ENCODE data around the gene SENP8.

Gene SENP8

GRCh38 chr15:72074335-72075060, 43.7 kb upstream of the SENP8 start:
- Histone ChIP-seq H3K36me3 (ENCODE audit: control insufficient read depth in 1 of 2, insufficient read depth in 2 of 2, low read depth in 1 of 2, low read length in 2 of 2) (no peaks in the 10 kb centered on the region), H3K4ac (ENCODE audit: low read depth in 1 of 2, low read length in 2 of 2) (no peak overlapping the region), H3K9ac (ENCODE audit: low read length) (no peak overlapping the region), H2BK120ac (ENCODE audit: low read depth, low read length) (no peak overlapping the region), H2BK5ac (ENCODE audit: low read depth, low read length, poor library complexity, severe bottlenecking) (no peak overlapping the region), H3K23ac (ENCODE audit: low read length in 2 of 2) (no peak overlapping the region), H3K9me3 (ENCODE audit: control insufficient read depth, low read length) (no peaks in the 10 kb centered on the region), H3K4me3 (ENCODE audit: insufficient read depth in 1 of 2, low read depth in 1 of 2, low read length in 2 of 2) (no peak overlapping the region), H2AK5ac (ENCODE audit: low read length, severe bottlenecking) (no peak overlapping the region), H3K4me2 (ENCODE audit: low read length, poor library complexity, severe bottlenecking) (no peak overlapping the region), H3K14ac (ENCODE audit: low read length in 2 of 2) (no peak overlapping the region), H2AFZ (ENCODE audit: low read depth, low read length) (no peak overlapping the region), H3K27me3 (ENCODE audit: control insufficient read depth in 1 of 2, insufficient read depth in 1 of 2, low read length in 2 of 2) (no peaks in the 10 kb centered on the region), H3K18ac (ENCODE audit: low read depth in 1 of 2, low read length in 2 of 2) (no peak overlapping the region), H4K8ac (ENCODE audit: low read length) (no peak overlapping the region), H2BK15ac (ENCODE audit: low read depth, poor library complexity, severe bottlenecking) (no peak overlapping the region), H4K91ac (ENCODE audit: low read length) (no peak overlapping the region), H3K79me1 (replicated peaks; ENCODE audit: low read length, poor library complexity, severe bottlenecking) (peaks cover 10% of the 10 kb centered on the region), H2BK12ac (ENCODE audit: low read length in 2 of 2) (no peak overlapping the region), H3K4me1 (ENCODE audit: control insufficient read depth, insufficient read depth, low read depth, low read length) (no peaks in the 10 kb centered on the region), H3K27ac (ENCODE audit: low read length, poor library complexity, severe bottlenecking) (no peak overlapping the region)
- DNase-seq, result no peak
- 100% methylated on average over 1 of the region's 5 CpGs for WGBS

DNA sequence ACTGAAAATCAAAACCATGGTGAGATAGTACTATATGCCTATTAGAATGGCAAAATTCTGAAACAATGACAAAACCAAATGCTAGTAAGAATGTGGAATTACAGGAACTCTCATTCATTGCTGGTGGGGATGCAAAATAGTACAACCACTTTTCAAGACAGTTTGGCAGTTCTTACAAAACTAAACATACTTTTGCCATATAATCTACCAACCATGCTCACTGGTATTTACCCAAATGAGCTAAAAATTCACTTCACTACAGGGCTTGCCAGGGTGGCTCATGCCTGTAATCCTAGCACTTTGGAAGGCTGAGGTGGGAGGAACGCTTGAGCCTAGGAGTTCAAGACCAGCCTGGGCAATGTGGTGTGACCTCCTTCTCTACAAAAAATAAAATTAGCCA, 40.3 kb upstream of the SENP8 start:
- WGBS, result 100% methylated on average over 1 of the region's 1 CpG
- no peak overlapping the region for H3K14ac ChIP-seq (ENCODE audit: low read length in 2 of 2)
- H4K91ac ChIP-seq (ENCODE audit: low read length), result no peak overlapping the region
- no peak overlapping the region for H3K4ac ChIP-seq (ENCODE audit: low read depth in 1 of 2, low read length in 2 of 2)
- no peaks in the 10 kb centered on the region for H3K36me3 ChIP-seq (ENCODE audit: control insufficient read depth in 1 of 2, insufficient read depth in 2 of 2, low read depth in 1 of 2, low read length in 2 of 2)
- H2AK5ac ChIP-seq (ENCODE audit: low read length, severe bottlenecking), result no peak overlapping the region
- no peak overlapping the region for H3K4me2 ChIP-seq (ENCODE audit: low read length, poor library complexity, severe bottlenecking)
- H2AFZ ChIP-seq (ENCODE audit: low read depth, low read length), result no peak overlapping the region
- no peak for DNase-seq
- no peaks in the 10 kb centered on the region for H3K27me3 ChIP-seq (ENCODE audit: control insufficient read depth in 1 of 2, insufficient read depth in 1 of 2, low read length in 2 of 2)
- no peaks in the 10 kb centered on the region for H3K4me1 ChIP-seq (ENCODE audit: control insufficient read depth, insufficient read depth, low read depth, low read length)
- no peak overlapping the region for H3K4me3 ChIP-seq (ENCODE audit: insufficient read depth in 1 of 2, low read depth in 1 of 2, low read length in 2 of 2)
- no peak overlapping the region for H3K23ac ChIP-seq (ENCODE audit: low read length in 2 of 2)
- H2BK15ac ChIP-seq (ENCODE audit: low read depth, poor library complexity, severe bottlenecking), result no peak overlapping the region
- no peak overlapping the region for H3K9ac ChIP-seq (ENCODE audit: low read length)
- H3K27ac ChIP-seq (ENCODE audit: low read length, poor library complexity, severe bottlenecking), result no peak overlapping the region
- peaks cover 9% of the 10 kb centered on the region for H3K79me1 ChIP-seq (replicated peaks; ENCODE audit: low read length, poor library complexity, severe bottlenecking)
- no peak overlapping the region for H3K18ac ChIP-seq (ENCODE audit: low read depth in 1 of 2, low read length in 2 of 2)
- H2BK5ac ChIP-seq (ENCODE audit: low read depth, low read length, poor library complexity, severe bottlenecking), result no peak overlapping the region
- no peak overlapping the region for H2BK12ac ChIP-seq (ENCODE audit: low read length in 2 of 2)
- H4K8ac ChIP-seq (ENCODE audit: low read length), result no peak overlapping the region
- H2BK120ac ChIP-seq (ENCODE audit: low read depth, low read length), result no peak overlapping the region
- no peaks in the 10 kb centered on the region for H3K9me3 ChIP-seq (ENCODE audit: control insufficient read depth, low read length)

DNA sequence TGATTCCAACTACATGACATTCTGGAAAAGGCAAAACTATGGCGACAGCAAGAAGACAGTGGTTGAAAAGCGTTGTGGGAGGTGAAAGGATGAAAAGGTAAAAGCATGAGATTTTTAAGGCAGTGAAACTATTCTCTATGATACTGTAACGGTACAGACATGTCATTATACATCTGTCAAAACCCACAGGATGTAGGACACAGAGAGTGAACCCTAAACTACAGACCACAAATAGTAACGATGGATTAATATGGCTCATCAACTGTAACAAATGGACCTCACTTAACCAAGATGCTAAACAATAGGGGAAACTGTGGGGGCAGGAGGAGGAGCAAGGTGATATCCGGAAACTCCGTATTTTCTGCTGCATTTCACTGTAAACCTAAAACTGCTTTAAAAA, 39.3 kb upstream of the SENP8 start:
- Histone ChIP-seq H2BK5ac (ENCODE audit: low read depth, low read length, poor library complexity, severe bottlenecking) (no peak overlapping the region), H3K4me1 (ENCODE audit: control insufficient read depth, insufficient read depth, low read depth, low read length) (no peaks in the 10 kb centered on the region), H3K4ac (ENCODE audit: low read depth in 1 of 2, low read length in 2 of 2) (no peak overlapping the region), H4K91ac (ENCODE audit: low read length) (no peak overlapping the region), H3K9me3 (ENCODE audit: control insufficient read depth, low read length) (no peaks in the 10 kb centered on the region), H2AK5ac (ENCODE audit: low read length, severe bottlenecking) (no peak overlapping the region), H3K27me3 (ENCODE audit: control insufficient read depth in 1 of 2, insufficient read depth in 1 of 2, low read length in 2 of 2) (no peaks in the 10 kb centered on the region), H3K36me3 (ENCODE audit: control insufficient read depth in 1 of 2, insufficient read depth in 2 of 2, low read depth in 1 of 2, low read length in 2 of 2) (no peaks in the 10 kb centered on the region), H3K4me3 (ENCODE audit: insufficient read depth in 1 of 2, low read depth in 1 of 2, low read length in 2 of 2) (no peak overlapping the region), H2BK120ac (ENCODE audit: low read depth, low read length) (no peak overlapping the region), H4K8ac (ENCODE audit: low read length) (no peak overlapping the region), H3K9ac (ENCODE audit: low read length) (no peak overlapping the region), H2BK15ac (ENCODE audit: low read depth, poor library complexity, severe bottlenecking) (no peak overlapping the region), H3K23ac (ENCODE audit: low read length in 2 of 2) (no peak overlapping the region), H3K18ac (ENCODE audit: low read depth in 1 of 2, low read length in 2 of 2) (no peak overlapping the region), H3K14ac (ENCODE audit: low read length in 2 of 2) (no peak overlapping the region), H3K4me2 (ENCODE audit: low read length, poor library complexity, severe bottlenecking) (no peak overlapping the region), H2AFZ (ENCODE audit: low read depth, low read length) (no peak overlapping the region), H2BK12ac (ENCODE audit: low read length in 2 of 2) (no peak overlapping the region), H3K79me1 (replicated peaks; ENCODE audit: low read length, poor library complexity, severe bottlenecking) (peaks cover 9% of the 10 kb centered on the region), H3K27ac (ENCODE audit: low read length, poor library complexity, severe bottlenecking) (no peak overlapping the region)
- WGBS, result 96% methylated on average over 3 of the region's 6 CpGs
- no peak for DNase-seq

DNA sequence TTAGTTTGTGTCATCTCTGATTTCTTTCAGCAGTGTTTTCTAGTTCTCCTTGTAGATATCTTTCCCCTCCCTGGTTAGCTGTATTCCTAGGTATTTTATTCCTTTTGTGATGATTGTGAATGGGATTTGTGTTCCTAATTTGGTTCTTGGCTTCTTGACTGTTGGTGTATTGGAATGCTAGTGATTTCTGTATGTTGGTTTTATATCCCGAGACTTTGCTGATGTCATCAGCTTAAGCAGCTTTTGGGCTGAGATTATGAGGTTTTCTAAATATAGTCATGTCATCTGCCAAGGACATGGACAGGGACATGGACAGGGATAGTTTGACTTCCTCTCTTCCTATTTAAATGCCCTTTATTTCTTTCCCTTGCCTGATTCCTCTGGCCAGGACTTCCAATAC, 36.0 kb upstream of the SENP8 start:
- no peak for DNase-seq
- Histone ChIP-seq H4K8ac (ENCODE audit: low read length) (no peak overlapping the region), H2BK5ac (ENCODE audit: low read depth, low read length, poor library complexity, severe bottlenecking) (no peak overlapping the region), H3K36me3 (ENCODE audit: control insufficient read depth in 1 of 2, insufficient read depth in 2 of 2, low read depth in 1 of 2, low read length in 2 of 2) (peaks cover 3 to 12% of the 10 kb centered on the region in 2 experiments), H3K18ac (ENCODE audit: low read depth in 1 of 2, low read length in 2 of 2) (no peak overlapping the region), H3K9me3 (ENCODE audit: control insufficient read depth, low read length) (no peaks in the 10 kb centered on the region), H3K79me1 (replicated peaks; ENCODE audit: low read length, poor library complexity, severe bottlenecking) (peaks cover 23% of the 10 kb centered on the region), H3K4me2 (ENCODE audit: low read length, poor library complexity, severe bottlenecking) (no peak overlapping the region), H2BK12ac (ENCODE audit: low read length in 2 of 2) (no peak overlapping the region), H3K9ac (ENCODE audit: low read length) (no peak overlapping the region), H3K4ac (ENCODE audit: low read depth in 1 of 2, low read length in 2 of 2) (no peak overlapping the region), H2AFZ (ENCODE audit: low read depth, low read length) (no peak overlapping the region), H4K91ac (ENCODE audit: low read length) (no peak overlapping the region), H3K27me3 (ENCODE audit: control insufficient read depth in 1 of 2, insufficient read depth in 1 of 2, low read length in 2 of 2) (no peaks in the 10 kb centered on the region), H3K23ac (ENCODE audit: low read length in 2 of 2) (no peak overlapping the region), H3K4me1 (ENCODE audit: control insufficient read depth, insufficient read depth, low read depth, low read length) (peaks cover 4% of the 10 kb centered on the region), H2AK5ac (ENCODE audit: low read length, severe bottlenecking) (no peak overlapping the region), H3K27ac (ENCODE audit: low read length, poor library complexity, severe bottlenecking) (no peak overlapping the region), H3K4me3 (ENCODE audit: insufficient read depth in 1 of 2, low read depth in 1 of 2, low read length in 2 of 2) (no peak overlapping the region), H2BK120ac (ENCODE audit: low read depth, low read length) (no peak overlapping the region), H3K14ac (ENCODE audit: low read length in 2 of 2) (no peak overlapping the region), H2BK15ac (ENCODE audit: low read depth, poor library complexity, severe bottlenecking) (no peak overlapping the region)
- WGBS, result 93% methylated on average over 1 of the region's 1 CpG
